ENCODE results near the gene ZPR1.
"Not testable (repeated sequence)": the region's sequence is repeated elsewhere in the genome, so short reads cannot be mapped to it uniquely, and the experiment has no call there.

Gene ZPR1, protein sequence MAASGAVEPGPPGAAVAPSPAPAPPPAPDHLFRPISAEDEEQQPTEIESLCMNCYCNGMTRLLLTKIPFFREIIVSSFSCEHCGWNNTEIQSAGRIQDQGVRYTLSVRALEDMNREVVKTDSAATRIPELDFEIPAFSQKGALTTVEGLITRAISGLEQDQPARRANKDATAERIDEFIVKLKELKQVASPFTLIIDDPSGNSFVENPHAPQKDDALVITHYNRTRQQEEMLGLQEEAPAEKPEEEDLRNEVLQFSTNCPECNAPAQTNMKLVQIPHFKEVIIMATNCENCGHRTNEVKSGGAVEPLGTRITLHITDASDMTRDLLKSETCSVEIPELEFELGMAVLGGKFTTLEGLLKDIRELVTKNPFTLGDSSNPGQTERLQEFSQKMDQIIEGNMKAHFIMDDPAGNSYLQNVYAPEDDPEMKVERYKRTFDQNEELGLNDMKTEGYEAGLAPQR

DNA sequence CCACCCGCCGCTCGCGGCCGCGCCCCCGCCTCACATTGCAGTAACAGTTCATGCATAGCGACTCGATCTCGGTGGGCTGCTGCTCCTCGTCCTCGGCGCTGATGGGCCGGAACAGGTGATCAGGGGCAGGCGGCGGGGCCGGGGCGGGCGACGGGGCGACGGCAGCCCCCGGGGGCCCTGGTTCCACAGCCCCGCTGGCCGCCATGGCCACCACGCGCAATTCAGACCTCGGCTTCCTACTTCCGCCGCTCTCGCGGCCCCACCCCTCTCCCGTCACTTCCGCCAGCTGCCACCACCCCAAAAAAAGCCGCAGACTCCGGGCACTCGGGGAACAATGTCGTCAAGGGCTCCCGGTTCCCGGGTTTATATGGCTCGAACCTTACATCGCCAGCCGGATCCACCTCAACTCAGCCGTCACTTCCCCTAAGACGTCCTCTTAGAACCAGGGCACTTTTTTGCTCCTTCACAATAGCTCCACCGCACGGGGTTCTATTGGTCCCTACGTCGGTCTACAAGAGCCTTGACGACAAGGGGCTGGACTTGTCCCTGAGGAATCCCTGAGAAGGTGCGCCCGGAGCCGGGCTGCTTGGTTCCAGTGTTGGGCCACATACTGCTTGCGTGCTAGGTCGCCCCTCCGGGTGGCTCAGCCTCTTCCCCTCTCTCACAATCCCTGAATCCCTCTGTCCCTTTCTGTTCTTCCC, at the start of gene ZPR1:
Gene ZPR1 (minus strand): TSS at position 238 of the 701 bp plus-strand sequence. CDS start 33 bp downstream, at position 205.
- peak; percentile 84 for DNase-seq

DNA sequence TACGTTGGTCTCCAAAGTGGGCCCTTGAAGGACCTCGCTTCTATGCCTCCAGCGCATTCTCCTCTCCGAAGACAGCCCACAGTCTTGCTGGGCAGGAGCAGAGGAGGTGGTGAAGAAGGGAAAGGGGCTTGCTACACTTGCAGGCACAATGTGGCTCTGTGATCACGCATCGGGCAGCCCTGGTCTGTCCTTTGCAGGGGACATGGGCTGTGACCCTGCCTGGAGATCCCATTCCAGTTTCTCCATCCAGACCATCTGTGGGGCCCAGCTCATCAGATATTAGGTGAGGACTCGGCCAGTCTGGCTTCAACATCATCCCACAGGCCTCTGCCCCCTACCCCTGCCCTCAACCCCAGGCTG, 48.8 kb upstream of the ZPR1 start:
- DNase-seq: no peak

DNA sequence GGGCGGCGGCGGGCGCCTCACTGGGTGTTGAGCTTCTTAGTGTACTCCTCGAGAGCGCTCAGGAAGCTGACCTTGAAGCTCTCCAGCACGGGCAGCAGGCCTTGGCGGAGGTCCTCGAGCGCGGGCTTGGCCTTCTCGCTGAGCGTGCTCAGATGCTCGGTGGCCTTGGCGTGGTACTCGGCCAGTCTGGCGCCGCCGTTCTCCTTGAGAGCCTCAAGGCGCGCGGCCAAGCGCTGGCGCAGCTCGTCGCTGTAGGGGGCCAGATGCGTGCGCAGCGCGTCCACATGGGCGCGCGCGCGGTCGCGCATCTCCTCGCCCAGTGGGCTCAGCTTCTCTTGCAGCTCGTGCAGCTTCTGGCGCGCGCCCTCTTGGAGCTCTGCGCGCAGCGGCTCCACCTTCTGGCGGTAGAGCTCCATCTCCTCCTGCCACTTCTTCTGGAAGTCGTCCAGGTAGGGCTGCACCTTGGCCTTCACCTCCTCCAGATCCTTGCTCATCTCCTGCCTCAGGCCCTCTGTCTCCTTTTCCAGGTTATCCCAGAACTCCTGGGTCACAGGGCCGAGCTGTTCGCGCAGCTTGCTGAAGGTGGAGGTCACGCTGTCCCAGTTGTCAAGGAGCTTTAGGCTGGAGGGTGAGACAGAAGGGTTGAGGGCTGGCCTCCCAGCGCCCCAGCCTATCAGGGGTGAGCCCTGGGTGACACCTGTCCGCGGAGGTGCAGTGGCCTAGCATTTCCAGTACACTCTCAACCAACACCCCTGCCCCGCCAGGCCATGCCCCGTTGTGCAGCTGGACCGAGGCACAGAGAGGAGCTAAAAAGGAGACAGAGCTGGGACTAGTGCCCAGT, 48.2 kb upstream of the ZPR1 start:
- peak; percentile 85 for DNase-seq

DNA sequence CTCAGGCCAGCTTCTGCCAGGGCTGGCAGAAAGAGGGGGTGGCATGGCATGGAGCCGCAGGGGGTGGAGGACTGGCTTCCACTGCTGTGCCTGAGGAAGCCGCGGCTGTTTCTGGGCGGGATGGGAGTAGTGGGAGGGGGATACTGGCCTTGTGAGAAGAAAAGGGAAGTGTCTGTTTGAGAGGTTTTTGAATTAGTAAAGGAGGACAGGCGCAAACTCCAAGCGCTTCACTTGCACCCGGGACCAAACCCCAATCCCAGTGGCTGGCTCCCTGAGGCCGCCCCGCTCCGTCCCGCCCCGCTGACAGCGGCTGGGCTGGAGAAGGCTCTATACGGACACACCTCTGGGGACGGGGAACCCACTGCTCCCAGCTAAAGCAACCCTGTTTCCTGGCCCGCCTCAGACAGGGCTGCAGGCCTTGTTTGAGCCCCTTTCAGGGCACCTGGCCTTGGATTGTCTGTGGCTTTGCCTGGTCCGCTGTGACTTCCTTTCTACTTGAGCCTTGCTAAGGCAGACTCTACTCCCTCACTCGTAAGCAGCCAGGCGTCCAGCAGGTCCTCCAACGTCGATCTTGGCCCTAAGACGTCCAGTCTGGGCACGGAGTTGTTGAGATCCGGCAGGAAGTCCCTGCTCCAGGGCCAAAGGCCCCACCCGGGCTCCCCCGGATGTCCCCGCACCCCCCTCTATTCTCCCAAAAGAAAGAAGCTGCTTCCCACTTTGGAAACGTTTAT, 47.4 kb upstream of the ZPR1 start:
- no peak for DNase-seq

DNA sequence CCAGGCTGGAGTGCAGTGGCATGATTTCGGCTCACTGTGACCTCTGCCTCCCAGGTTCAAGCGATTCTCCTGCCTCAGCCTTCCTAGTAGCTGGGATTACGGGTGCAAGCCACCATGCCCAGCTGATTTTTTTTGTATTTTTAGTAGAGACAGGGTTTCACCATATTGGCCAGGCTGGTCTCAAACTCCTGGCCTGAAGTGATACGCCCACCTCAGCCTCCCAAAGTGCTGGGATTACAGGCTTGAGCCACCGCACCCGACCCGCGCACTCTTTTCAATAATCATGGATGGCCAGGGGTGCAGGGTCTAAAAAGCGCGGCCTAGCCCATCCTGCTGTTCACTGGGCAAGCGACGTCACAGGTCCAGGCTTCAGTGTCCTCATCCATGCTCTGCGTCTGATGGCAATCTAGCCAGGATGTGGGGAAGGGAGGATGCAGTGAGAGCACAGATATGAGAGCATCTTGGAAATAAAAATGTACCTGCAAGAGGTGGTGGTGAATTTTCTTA, 46.8 kb upstream of the ZPR1 start:
- not testable (repeated sequence) for DNase-seq

DNA sequence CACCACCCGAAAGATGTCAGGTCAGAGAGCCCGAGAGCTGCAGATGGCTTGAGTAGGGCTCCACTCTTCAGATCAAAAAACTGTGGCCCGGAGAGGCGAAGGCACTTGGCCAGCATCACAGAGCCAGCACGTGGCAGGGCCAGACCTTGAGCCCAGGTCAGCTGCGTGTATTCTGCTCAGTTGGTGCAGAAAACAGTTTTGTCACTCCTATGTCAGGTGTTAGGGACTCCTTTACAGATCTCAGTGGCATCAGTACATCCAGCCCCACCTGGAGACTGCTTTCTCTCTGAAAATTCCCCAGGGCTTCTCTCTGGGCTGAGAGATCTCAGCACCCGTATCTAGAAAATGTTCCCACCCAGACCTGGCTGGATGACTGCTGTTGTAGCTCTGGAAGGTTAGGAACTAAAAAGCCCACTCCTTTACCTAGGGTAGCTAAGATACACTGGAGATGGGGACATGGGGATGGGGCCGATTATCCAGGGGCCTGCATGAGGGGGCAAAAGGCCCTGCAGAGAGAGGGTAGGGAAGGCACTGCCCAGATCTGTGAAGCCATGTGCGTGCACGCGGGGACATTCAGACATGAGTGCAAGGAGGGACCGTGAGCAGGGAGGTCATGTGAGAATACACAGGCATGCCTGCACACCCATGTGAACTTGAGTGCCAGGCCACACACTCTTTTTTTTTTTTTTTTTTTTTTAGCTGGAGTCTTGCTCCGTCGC, 46.2 kb upstream of the ZPR1 start:
- DNase-seq: no peak

DNA sequence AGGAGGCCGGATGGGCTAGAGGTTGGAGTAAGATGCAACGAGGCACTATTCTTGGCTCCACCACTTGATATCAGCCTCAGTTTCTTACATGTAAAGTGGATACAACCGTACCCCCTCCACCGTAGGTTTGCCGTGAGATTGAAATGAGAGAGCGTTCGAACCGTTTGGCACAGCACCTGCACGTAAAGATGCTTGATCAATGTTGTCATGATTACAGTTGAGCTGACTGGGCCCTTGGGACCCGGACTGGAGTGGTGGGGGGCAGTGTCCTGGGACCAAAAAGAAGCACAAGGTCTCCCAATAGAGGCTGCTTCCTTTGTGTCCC, 45.6 kb upstream of the ZPR1 start:
- DNase-seq: no peak

DNA sequence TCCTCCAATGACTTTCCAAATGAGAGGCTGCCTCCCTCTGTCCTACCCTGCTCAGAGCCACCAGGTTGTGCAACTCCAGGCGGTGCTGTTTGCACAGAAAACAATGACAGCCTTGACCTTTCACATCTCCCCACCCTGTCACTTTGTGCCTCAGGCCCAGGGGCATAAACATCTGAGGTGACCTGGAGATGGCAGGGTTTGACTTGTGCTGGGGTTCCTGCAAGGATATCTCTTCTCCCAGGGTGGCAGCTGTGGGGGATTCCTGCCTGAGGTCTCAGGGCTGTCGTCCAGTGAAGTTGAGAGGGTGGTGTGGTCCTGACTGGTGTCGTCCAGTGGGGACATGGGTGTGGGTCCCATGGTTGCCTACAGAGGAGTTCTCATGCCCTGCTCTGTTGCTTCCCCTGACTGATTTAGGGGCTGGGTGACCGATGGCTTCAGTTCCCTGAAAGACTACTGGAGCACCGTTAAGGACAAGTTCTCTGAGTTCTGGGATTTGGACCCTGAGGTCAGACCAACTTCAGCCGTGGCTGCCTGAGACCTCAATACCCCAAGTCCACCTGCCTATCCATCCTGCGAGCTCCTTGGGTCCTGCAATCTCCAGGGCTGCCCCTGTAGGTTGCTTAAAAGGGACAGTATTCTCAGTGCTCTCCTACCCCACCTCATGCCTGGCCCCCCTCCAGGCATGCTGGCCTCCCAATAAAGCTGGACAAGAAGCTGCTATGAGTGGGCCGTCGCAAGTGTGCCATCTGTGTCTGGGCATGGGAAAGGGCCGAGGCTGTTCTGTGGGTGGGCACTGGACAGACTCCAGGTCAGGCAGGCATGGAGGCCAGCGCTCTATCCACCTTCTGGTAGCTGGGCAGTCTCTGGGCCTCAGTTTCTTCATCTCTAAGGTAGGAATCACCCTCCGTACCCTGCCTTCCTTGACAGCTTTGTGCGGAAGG, 44.8 kb upstream of the ZPR1 start:
- no peak for DNase-seq

DNA sequence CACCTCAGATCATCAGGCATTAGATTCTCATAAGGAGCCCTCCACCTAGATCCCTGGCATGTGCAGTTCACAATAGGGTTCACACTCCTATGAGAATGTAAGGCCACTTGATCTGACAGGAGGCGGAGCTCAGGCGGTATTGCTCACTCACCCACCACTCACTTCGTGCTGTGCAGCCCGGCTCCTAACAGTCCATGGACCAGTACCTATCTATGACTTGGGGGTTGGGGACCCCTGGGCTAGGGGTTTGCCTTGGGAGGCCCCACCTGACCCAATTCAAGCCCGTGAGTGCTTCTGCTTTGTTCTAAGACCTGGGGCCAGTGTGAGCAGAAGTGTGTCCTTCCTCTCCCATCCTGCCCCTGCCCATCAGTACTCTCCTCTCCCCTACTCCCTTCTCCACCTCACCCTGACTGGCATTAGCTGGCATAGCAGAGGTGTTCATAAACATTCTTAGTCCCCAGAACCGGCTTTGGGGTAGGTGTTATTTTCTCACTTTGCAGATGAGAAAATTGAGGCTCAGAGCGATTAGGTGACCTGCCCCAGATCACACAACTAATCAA, 44.0 kb upstream of the ZPR1 start:
- no peak for DNase-seq

DNA sequence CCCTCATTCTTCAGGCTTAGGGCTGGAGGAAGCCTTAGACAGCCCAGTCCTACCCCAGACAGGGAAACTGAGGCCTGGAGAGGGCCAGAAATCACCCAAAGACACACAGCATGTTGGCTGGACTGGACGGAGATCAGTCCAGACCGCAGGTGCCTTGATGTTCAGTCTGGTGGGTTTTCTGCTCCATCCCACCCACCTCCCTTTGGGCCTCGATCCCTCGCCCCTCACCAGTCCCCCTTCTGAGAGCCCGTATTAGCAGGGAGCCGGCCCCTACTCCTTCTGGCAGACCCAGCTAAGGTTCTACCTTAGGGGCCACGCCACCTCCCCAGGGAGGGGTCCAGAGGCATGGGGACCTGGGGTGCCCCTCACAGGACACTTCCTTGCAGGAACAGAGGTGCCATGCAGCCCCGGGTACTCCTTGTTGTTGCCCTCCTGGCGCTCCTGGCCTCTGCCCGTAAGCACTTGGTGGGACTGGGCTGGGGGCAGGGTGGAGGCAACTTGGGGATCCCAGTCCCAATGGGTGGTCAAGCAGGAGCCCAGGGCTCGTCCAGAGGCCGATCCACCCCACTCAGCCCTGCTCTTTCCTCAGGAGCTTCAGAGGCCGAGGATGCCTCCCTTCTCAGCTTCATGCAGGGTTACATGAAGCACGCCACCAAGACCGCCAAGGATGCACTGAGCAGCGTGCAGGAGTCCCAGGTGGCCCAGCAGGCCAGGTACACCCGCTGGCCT, 42.5 kb upstream of the ZPR1 start:
- DNase-seq: no peak

DNA sequence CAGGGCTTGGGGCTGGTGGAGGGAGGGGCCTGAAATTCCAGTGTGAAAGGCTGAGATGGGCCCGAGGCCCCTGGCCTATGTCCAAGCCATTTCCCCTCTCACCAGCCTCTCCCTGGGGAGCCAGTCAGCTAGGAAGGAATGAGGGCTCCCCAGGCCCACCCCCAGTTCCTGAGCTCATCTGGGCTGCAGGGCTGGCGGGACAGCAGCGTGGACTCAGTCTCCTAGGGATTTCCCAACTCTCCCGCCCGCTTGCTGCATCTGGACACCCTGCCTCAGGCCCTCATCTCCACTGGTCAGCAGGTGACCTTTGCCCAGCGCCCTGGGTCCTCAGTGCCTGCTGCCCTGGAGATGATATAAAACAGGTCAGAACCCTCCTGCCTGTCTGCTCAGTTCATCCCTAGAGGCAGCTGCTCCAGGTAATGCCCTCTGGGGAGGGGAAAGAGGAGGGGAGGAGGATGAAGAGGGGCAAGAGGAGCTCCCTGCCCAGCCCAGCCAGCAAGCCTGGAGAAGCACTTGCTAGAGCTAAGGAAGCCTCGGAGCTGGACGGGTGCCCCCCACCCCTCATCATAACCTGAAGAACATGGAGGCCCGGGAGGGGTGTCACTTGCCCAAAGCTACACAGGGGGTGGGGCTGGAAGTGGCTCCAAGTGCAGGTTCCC, 41.8 kb upstream of the ZPR1 start, which contains the start of gene APOC3:
Gene APOC3 (plus strand): TSS at position 383 of the 659 bp plus-strand sequence. CDS start 676 bp downstream, outside the sequence.
- no peak for DNase-seq

DNA sequence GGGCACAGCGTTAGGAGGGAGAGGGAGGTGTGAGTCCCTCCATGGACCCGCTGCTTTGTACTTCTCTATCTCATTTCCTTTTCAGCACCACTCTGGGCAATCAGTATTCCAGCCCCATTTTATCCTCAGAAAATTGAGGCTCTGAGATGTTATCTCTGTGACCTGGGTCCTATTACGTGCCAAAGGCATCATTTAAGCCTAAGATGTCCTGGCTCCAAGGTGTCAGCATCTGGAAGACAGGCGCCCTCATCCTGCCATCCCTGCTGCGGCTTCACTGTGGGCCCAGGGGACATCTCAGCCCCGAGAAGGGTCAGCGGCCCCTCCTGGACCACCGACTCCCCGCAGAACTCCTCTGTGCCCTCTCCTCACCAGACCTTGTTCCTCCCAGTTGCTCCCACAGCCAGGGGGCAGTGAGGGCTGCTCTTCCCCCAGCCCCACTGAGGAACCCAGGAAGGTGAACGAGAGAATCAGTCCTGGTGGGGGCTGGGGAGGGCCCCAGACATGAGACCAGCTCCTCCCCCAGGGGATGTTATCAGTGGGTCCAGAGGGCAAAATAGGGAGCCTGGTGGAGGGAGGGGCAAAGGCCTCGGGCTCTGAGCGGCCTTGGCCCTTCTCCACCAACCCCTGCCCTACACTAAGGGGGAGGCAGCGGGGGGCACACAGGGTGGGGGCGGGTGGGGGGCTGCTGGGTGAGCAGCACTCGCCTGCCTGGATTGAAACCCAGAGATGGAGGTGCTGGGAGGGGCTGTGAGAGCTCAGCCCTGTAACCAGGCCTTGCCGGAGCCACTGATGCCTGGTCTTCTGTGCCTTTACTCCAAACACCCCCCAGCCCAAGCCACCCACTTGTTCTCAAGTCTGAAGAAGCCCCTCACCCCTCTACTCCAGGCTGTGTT, 41.1 kb upstream of the ZPR1 start:
- DNase-seq: no peak

DNA sequence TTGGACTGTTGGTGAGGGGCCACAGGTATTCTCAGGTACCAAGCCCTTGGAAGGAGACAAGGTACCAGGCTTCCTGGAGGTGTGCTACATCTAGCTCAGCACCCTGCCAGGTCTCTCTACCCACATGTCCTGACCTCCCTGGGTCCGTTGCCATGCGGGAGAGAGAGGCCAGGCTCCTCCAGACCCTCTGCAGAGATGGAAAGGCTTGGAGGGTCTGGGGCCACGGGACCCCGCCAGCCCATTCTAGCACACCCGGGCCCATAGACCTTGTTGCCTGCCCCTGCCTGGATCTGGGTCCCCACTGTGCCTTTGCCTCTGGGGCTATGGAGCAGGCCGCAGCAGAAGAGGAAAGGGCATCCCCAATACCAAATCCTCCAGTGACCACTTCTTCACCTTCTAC, 39.6 kb upstream of the ZPR1 start:
- DNase-seq: no peak

DNA sequence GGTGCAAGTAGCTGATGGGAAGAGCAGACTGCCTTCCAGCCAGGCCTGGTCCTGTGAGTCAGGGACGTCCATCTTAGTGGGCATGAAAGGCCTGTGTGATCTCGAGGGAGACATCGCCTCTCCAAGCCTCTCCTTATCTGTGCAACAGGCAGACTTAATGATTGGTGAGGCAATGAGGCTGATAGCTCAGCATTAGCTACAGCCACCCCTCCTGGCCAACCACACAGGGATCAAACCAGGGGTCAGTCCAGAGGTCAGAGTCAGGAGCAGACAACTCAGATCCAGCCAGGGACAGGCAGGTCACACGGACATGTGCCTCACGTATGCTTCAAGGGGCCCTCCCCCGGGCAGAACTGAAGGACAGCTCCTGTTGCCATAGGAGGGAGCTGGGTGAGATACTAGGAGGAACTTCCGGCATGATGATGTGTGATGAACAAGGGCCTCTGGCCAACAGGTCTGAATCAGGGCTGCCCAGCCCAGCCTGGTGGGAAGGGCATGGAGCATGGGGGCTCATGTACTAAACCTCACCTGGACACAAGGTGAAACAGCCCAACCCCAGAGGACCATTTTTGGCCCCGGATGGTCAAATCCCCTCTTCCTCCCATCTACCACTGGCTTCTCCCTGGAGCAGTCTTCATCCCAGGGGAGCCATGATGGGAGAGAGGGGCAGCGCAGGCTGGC, 39.1 kb upstream of the ZPR1 start:
- no peak for DNase-seq

DNA sequence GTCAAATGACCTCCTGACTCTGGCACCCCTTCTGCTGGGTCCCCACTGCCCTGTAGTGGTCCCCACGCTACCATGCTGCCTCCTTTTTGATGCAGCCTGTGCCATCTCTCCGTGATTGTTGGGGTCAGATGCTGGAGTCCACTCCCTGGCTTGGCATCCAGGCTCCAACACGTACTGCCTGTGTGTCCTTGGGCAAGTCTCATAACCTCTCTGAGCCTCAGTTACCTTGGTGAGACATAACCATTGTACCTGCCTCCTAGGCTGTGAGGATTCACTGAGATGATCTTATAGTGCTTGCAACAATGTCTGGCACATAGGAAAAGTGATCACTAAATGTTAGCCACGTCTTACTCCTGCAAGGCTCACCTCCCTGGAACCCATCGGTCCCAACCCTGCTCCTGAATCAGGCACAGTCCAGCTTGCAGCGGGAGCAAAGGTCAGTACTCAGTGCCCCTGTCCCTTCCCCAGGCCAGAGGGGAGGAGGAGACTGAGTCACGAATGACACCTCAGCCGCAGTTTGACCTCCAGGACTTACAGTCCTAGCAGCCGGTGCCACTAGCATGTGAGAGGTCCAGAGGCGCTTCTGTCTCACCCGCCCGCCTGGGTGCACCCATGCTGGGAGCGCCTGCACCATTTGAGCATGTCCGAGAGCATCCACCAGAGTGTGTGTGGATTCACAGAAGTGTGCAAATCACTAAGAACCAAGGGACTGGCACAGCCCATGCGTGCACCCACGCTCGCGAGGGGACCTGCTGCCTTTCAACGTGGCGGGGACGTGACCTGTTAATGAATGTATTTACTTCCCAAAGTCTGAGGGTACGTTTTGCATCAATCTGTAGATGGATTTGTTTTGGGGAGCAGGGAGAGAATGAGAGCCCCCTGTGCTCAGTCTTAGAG, 38.3 kb upstream of the ZPR1 start:
- no peak for DNase-seq

DNA sequence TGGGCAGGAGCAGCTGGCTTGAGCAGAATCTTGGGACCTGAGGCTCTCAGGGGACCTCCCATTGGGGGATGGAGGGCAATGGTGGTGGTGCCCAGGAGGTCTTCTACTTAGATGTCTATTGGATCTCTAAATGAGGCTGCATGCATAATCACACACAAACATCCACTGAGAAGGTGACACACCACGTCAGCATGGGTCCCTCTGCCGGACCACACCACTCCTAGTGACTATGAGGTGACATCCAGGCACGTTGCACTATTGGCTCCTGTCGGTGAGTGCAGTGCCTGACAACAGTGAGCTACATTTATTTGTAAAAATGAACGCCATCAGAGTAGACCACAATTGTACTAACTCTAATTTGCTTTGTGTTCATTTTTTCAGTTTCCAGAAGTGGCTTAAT, 37.6 kb upstream of the ZPR1 start:
- DNase-seq: no peak
